K562 (cell line): ENCODE results near the gene MARCHF9. TPM values are rescaled to one million over a fixed set of nuclear protein-coding genes. Genes with fewer than 3 reads are reported as not detected.
A peak's percentile ranks its signal among the peaks of the same experiment; 100 is the strongest.

Experiments
- HNRNPK ChIP-seq: fragments of 200-400 bp; formaldehyde crosslinking; IDR thresholded peaks from one replicate; pipeline ENCODE4 v1.6.1; 2018; ENCODE audit warnings: mild to moderate bottlenecking, low read depth, low read length; ENCODE audit not compliant: poor library complexity, severe bottlenecking
- MCM7 ChIP-seq, 2 experiments: fragments of 450-650 bp; IDR thresholded peaks; 2 replicates each; pipeline ENCODE4 v1.6.1; 2016 to 2018
- PCBP2 ChIP-seq: fragments of 200-400 bp; formaldehyde crosslinking; IDR thresholded peaks from 2 replicates; pipeline ENCODE4 v1.6.1; 2018; ENCODE audit warnings: low read length, low read depth, mild to moderate bottlenecking, moderate library complexity; ENCODE audit not compliant: poor library complexity, severe bottlenecking
- SRSF9 ChIP-seq: fragments of 200-400 bp; formaldehyde crosslinking; IDR thresholded peaks from 2 replicates; pipeline ENCODE4 v1.6.1; 2017; ENCODE audit warnings: low read depth, low read length, borderline replicate concordance
- polyA plus RNA-seq, 8 experiments: library from polyadenylated mRNA; depleted of rRNA in 4 of 8; stranded (reverse) in 5 of 8; unstranded in 3 of 8; fragments of >200 nt; fragmentation: Nextera tagmentation in 2 of 8; fragmentation: Illumina TruSeq in 1 of 8; extraction: Ambion mirVana in 2 of 8; extraction: Trizol in 1 of 8; gene quantifications; 2 replicates each; pipeline versions ENCODE4 v1.2.1 to v1.2.3, GENCODE V29; 2011 to 2014; ENCODE audit warnings: inconsistent platforms in 1 of 8, missing spikeins in 1 of 8
- total RNA-seq, 7 experiments: library from RNA; depleted of rRNA in 6 of 7; stranded (reverse); fragments of >200 nt in 6 of 7; fragmentation: Illumina TruSeq in 2 of 7; extraction: Trizol in 2 of 7; gene quantifications; 2 replicates each; pipeline versions ENCODE4 v1.2.1 to v1.2.3, GENCODE V29; 2011 to 2021; ENCODE audit warnings: low replicate concordance in 1 of 7
- TF ChIP-seq, protein P1 (sequence below): fragments of 250-450 bp; sonication (Bioruptor Pico); IDR thresholded peaks from 2 replicates; pipeline ENCODE4 v1.8.0; 2022; ENCODE audit warnings: moderate library complexity, mild to moderate bottlenecking, inconsistent platforms
- TF ChIP-seq, protein P2 (sequence below): fragments of 250-450 bp; sonication (Bioruptor Pico); IDR thresholded peaks from 2 replicates; pipeline ENCODE4 v1.4.0; 2020; ENCODE audit warnings: mild to moderate bottlenecking
- TF ChIP-seq, protein P3 (sequence below): fragments of 150-350 bp; conservative IDR thresholded peaks from 2 replicates; pipeline ENCODE4 v1.6.1; 2014; ENCODE audit warnings: low read length

Gene MARCHF9
- total and polyA plus RNA-seq, 9 of the 15 experiments (the other 6 are each of a cell fraction or from before 2014, with no cell fraction given): 0.80 to 12.4 (median 6.2) TPM

DNA sequence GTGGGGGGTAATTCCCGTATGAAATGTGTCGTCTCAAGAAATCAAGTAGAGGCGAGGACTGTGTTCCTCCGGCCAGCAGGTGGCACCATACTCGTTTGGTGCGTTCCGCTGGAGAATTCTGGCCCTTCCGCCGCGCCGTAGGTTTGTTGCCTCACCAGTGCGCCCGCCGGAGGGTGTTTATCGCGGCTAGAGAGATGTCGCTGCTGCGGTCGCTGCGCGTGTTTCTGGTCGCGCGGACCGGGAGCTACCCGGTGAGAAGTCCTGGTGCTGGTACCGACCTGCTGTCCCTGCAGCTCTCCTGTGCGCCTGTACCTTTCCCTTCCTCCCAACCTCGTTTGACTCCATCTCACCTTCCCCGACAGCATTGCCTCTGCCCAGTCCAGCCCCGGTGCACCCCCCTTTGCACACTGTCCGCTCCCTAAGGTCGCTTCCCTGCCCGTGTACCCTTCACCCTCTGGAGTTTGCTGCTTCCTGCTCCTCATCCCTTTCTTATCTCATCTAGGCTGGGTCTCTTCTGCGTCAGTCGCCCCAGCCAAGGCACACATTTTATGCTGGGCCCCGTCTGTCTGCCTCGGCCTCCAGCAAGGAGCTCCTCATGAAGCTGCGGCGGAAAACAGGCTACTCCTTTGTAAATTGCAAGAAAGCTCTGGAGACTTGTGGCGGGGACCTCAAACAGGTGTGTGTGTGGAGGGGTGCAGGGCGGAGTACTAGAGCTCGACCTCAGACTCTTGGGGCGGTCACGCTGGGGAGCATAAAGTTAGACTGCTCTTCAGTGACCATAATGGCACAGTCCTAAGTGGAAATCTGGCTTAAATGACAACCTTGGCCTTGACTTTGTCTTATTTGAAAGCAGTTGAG is 27.9 kb downstream of the MARCHF9 start, which contains the start of gene TSFM (continued):
- TF ChIP-seq, protein P1, sequence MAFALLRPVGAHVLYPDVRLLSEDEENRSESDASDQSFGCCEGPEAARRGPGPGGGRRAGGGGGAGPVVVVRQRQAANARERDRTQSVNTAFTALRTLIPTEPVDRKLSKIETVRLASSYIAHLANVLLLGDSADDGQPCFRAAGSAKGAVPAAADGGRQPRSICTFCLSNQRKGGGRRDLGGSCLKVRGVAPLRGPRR (CRISPR knock-in tag): no peak
- TF ChIP-seq PCBP2 (no peak), MCM7 (IDR thresholded peaks at IDR 0.05) (peak in 1 of 2 experiments; percentile 87; a peak in 1 of 4 replicates), SRSF9 (no peak), HNRNPK (no peak)
- TF ChIP-seq, protein P2, sequence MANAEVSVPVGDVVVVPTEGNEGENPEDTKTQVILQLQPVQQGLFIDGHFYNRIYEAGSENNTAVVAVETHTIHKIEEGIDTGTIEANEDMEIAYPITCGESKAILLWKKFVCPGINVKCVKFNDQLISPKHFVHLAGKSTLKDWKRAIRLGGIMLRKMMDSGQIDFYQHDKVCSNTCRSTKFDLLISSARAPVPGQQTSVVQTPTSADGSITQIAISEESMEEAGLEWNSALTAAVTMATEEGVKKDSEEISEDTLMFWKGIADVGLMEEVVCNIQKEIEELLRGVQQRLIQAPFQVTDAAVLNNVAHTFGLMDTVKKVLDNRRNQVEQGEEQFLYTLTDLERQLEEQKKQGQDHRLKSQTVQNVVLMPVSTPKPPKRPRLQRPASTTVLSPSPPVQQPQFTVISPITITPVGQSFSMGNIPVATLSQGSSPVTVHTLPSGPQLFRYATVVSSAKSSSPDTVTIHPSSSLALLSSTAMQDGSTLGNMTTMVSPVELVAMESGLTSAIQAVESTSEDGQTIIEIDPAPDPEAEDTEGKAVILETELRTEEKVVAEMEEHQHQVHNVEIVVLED (CRISPR knock-in tag): peak; percentile 47; the same call in 1 of the 2 replicates
- TF ChIP-seq, protein P3, sequence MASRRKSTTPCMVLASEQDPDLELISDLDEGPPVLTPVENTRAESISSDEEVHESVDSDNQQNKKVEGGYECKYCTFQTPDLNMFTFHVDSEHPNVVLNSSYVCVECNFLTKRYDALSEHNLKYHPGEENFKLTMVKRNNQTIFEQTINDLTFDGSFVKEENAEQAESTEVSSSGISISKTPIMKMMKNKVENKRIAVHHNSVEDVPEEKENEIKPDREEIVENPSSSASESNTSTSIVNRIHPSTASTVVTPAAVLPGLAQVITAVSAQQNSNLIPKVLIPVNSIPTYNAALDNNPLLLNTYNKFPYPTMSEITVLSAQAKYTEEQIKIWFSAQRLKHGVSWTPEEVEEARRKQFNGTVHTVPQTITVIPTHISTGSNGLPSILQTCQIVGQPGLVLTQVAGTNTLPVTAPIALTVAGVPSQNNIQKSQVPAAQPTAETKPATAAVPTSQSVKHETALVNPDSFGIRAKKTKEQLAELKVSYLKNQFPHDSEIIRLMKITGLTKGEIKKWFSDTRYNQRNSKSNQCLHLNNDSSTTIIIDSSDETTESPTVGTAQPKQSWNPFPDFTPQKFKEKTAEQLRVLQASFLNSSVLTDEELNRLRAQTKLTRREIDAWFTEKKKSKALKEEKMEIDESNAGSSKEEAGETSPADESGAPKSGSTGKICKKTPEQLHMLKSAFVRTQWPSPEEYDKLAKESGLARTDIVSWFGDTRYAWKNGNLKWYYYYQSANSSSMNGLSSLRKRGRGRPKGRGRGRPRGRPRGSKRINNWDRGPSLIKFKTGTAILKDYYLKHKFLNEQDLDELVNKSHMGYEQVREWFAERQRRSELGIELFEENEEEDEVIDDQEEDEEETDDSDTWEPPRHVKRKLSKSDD: no peak
